IPS-15b (cell line): ENCODE results near the gene ZFTA.

Experiments used
- H3K27me3 ChIP-seq: one replicate; pipeline ENCODE4 v1.6.1; 2013; ENCODE audit warnings: low read length; ENCODE audit not compliant: control insufficient read depth, insufficient read depth
- H3K36me3 ChIP-seq: one replicate; pipeline ENCODE4 v1.6.1; 2013; ENCODE audit warnings: low read length; ENCODE audit not compliant: control insufficient read depth, insufficient read depth
- H3K4me1 ChIP-seq: one replicate; pipeline ENCODE4 v1.6.1; 2013; ENCODE audit warnings: mild to moderate bottlenecking, low read length; ENCODE audit not compliant: control insufficient read depth, insufficient read depth
- H3K4me3 ChIP-seq: one replicate; pipeline ENCODE4 v1.5.1; 2013; ENCODE audit warnings: low read depth, low read length
- H3K9ac ChIP-seq: one replicate; pipeline ENCODE4 v1.6.1; 2013; ENCODE audit warnings: low read depth, mild to moderate bottlenecking, low read length
- H3K9me3 ChIP-seq: one replicate; pipeline ENCODE4 v1.6.1; 2013; ENCODE audit warnings: mild to moderate bottlenecking, low read length; ENCODE audit not compliant: control insufficient read depth, insufficient read depth

ZFTA gene

GRCh38 chr11:63736864-63737263 lies 31.7 kb downstream of the ZFTA start:
- Histone ChIP-seq H3K9ac (no peak overlapping the region), H3K9me3 (no peaks in the 10 kb centered on the region), H3K27me3 (no peaks in the 10 kb centered on the region), H3K36me3 (no peaks in the 10 kb centered on the region), H3K4me1 (no peaks in the 10 kb centered on the region), H3K4me3 (no peak overlapping the region)

DNA sequence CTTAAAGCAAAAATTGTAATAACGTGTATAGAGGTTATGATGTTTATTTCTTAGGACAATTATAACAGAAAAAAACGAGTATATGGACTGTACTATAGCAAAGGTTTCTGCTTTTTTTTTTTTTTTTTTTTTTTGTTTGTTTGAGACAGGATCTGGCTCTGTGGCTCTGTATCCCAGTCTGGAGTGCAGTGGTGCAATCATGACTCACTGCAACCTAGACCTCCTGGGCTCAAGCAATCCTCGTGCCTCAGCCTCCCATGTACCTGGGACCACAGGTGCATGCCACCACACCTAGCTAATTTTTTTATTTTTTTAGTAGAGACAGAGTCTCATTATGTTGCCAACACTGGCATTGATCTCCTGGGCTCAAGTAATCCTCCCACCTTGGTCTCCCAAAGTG lies 39.2 kb downstream of the ZFTA start:
- no peaks in the 10 kb centered on the region for H3K9me3 ChIP-seq
- no peak overlapping the region for H3K4me3 ChIP-seq
- H3K36me3 ChIP-seq = no peaks in the 10 kb centered on the region
- no peak overlapping the region for H3K9ac ChIP-seq
- H3K4me1 ChIP-seq = peaks cover 3% of the 10 kb centered on the region
- no peaks in the 10 kb centered on the region for H3K27me3 ChIP-seq

GRCh38 chr11:63720611-63721010 lies 48.0 kb downstream of the ZFTA start:
- Histone ChIP-seq H3K4me3 (no peak overlapping the region), H3K9me3 (no peaks in the 10 kb centered on the region), H3K36me3 (no peaks in the 10 kb centered on the region), H3K27me3 (no peaks in the 10 kb centered on the region), H3K4me1 (peaks cover 3% of the 10 kb centered on the region), H3K9ac (no peak overlapping the region)

GRCh38 chr11:63719987-63720386 lies 48.6 kb downstream of the ZFTA start:
- no peak overlapping the region for H3K9ac ChIP-seq
- no peaks in the 10 kb centered on the region for H3K36me3 ChIP-seq
- no peaks in the 10 kb centered on the region for H3K27me3 ChIP-seq
- H3K4me3 ChIP-seq = no peak overlapping the region
- H3K9me3 ChIP-seq = no peaks in the 10 kb centered on the region
- H3K4me1 ChIP-seq = peaks cover 3% of the 10 kb centered on the region

DNA sequence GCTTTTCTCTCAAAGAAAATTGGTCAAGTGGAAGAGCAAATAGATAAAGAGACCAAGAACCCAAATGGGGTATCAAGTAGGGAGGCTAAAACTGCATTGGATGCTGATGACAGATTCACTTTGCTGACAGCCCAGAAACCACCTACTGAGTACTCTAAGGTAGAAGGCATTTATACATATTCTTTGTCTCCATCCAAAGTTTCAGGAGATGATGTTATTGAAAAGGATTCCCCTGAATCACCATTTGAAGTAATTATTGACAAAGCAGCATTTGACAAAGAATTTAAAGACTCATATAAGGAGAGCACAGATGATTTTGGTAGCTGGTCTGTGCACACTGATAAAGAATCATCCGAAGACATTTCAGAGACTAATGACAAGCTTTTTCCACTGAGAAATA lies 49.6 kb downstream of the ZFTA start:
- Histone ChIP-seq H3K9ac (no peak overlapping the region), H3K36me3 (no peaks in the 10 kb centered on the region), H3K4me1 (no peaks in the 10 kb centered on the region), H3K4me3 (no peak overlapping the region), H3K27me3 (no peaks in the 10 kb centered on the region), H3K9me3 (no peaks in the 10 kb centered on the region)
